CD14-positive monocyte (primary cell): ENCODE data around the gene CRAMP1. TPM values are rescaled to one million over a fixed set of nuclear protein-coding genes. Genes with fewer than 3 reads are reported as not detected.

Source experiments
- DNase-seq, 3 donors: peaks; one replicate each; pipeline ENCODE4 v3.0.0-alpha.2; 2011 to 2022
- H2AFZ ChIP-seq: 2 replicates; pipeline ENCODE4 v1.6.0; 2012; ENCODE audit warnings: mild to moderate bottlenecking, low read depth, low read length, inconsistent platforms; ENCODE audit not compliant: insufficient read depth, poor library complexity, severe bottlenecking
- H3K27ac ChIP-seq, 2 donors: 1 replicate in 1 of 2; 2 replicates in 1 of 2; pipeline ENCODE4 v1.5.1; 2012 to 2013; ENCODE audit warnings: low read length in 2 of 2, control low read depth in 1 of 2, inconsistent platforms in 1 of 2, low read depth in 1 of 2, mild to moderate bottlenecking in 1 of 2
- H3K27me3 ChIP-seq, 2 donors: one replicate each; pipeline versions ENCODE4 v1.6.0 to v1.6.1; 2011 to 2013; ENCODE audit warnings: low read length in 2 of 2; ENCODE audit not compliant: control insufficient read depth in 2 of 2, insufficient read depth in 2 of 2
- H3K36me3 ChIP-seq, 2 donors: replicated peaks in 1 of 2; 1 replicate in 1 of 2; 2 replicates in 1 of 2; pipeline versions ENCODE4 v1.5.1 to v1.6.1; 2012 to 2013; ENCODE audit warnings: low read length in 2 of 2, control low read depth in 1 of 2, inconsistent platforms in 1 of 2, mild to moderate bottlenecking in 1 of 2; ENCODE audit not compliant: insufficient read depth in 2 of 2, control insufficient read depth in 1 of 2
- H3K4me1 ChIP-seq, 2 donors: 1 replicate in 1 of 2; 2 replicates in 1 of 2; pipeline versions ENCODE4 v1.5.1 to v1.6.1; 2012 to 2013; ENCODE audit warnings: low read length in 2 of 2, control low read depth in 1 of 2, inconsistent platforms in 1 of 2, mild to moderate bottlenecking in 1 of 2, moderate library complexity in 1 of 2; ENCODE audit not compliant: insufficient read depth in 2 of 2, control insufficient read depth in 1 of 2
- H3K4me2 ChIP-seq: replicated peaks from 2 replicates; pipeline ENCODE3; 2012; ENCODE audit warnings: low read length, moderate library complexity, mild to moderate bottlenecking; ENCODE audit not compliant: poor library complexity, severe bottlenecking; ENCODE audit errors: extremely low read depth
- H3K4me3 ChIP-seq, 3 experiments: fragments of 200-600 bp in 1 of 3; sonication (generic) in 1 of 3; replicated peaks in 1 of 3; 1 replicate in 2 of 3; 2 replicates in 1 of 3; pipeline ENCODE4 v1.5.1; 2011 to 2013; ENCODE audit warnings: low read length in 3 of 3, mild to moderate bottlenecking in 3 of 3, control low read depth in 2 of 3, low read depth in 2 of 3, inconsistent platforms in 1 of 3, moderate library complexity in 1 of 3
- H3K79me2 ChIP-seq: 2 replicates; pipeline ENCODE4 v1.6.0; 2012; ENCODE audit warnings: mild to moderate bottlenecking, control low read depth, inconsistent platforms, low read length, moderate library complexity; ENCODE audit not compliant: insufficient read depth
- H3K9ac ChIP-seq: 2 replicates; pipeline ENCODE4 v1.6.0; 2017; ENCODE audit warnings: low read length, mild to moderate bottlenecking; ENCODE audit not compliant: insufficient read depth, poor library complexity, severe bottlenecking
- H3K9me3 ChIP-seq, 2 donors: replicated peaks in 1 of 2; 1 replicate in 1 of 2; 2 replicates in 1 of 2; pipeline versions ENCODE4 v1.5.1 to v1.6.1; 2012 to 2013; ENCODE audit warnings: low read length in 2 of 2, control low read depth in 1 of 2; ENCODE audit not compliant: control insufficient read depth in 1 of 2, insufficient read depth in 1 of 2
- H4K20me1 ChIP-seq: 2 replicates; pipeline ENCODE4 v1.6.0; 2012; ENCODE audit warnings: mild to moderate bottlenecking, low read length, control low read depth, moderate library complexity; ENCODE audit not compliant: insufficient read depth
- H3K27ac Mint-ChIP-seq, 7 donors: one replicate each; pipeline ENCODE4 v1.8.0; 2020; ENCODE audit warnings: mild to moderate bottlenecking in 7 of 7, mixed read lengths in 7 of 7, moderate library complexity in 6 of 7, inconsistent platforms in 2 of 7
- H3K27me3 Mint-ChIP-seq, 3 donors: one replicate each; pipeline ENCODE4 v1.8.0; 2021 to 2022; ENCODE audit warnings: low read depth in 3 of 3, mild to moderate bottlenecking in 3 of 3, mixed read lengths in 3 of 3, moderate library complexity in 3 of 3, inconsistent platforms in 1 of 3
- H3K36me3 Mint-ChIP-seq, 2 donors: one replicate each; pipeline ENCODE4 v1.8.0; 2020; ENCODE audit warnings: mixed read lengths in 2 of 2, inconsistent platforms in 1 of 2, mild to moderate bottlenecking in 1 of 2
- H3K4me1 Mint-ChIP-seq: one replicate; pipeline ENCODE4 v1.8.0; 2020; ENCODE audit warnings: mild to moderate bottlenecking, mixed read lengths
- H3K4me3 Mint-ChIP-seq, 2 donors: one replicate each; pipeline ENCODE4 v1.8.0; 2020; ENCODE audit warnings: mild to moderate bottlenecking in 2 of 2, mixed read lengths in 2 of 2, moderate library complexity in 1 of 2
- H3K9me3 Mint-ChIP-seq, 7 donors: one replicate each; pipeline ENCODE4 v1.8.0; 2020 to 2022; ENCODE audit warnings: mixed read lengths in 7 of 7, mild to moderate bottlenecking in 6 of 7, moderate library complexity in 6 of 7, inconsistent platforms in 2 of 7
- WGBS: methylation state at CpG from one replicate; pipeline ENCODE4 v1.1.5; 2013; ENCODE audit warnings: missing lambda C conversion rate; ENCODE audit not compliant: insufficient coverage; 5-methylcytosine and 5-hydroxymethylcytosine counted together
- intact Hi-C, 2 donors: fragments of 100-400 bp; cut with micrococcal nuclease; formaldehyde crosslinking; loops; one replicate each; pipeline versions ENCODE4 v1.15.0 to v1.15.1; 2023
- polyA plus RNA-seq, 3 donors: library from polyadenylated mRNA; depleted of rRNA in 1 of 3; unstranded in 2 of 3; stranded (reverse) in 1 of 3; fragments of 300-500 nt in 2 of 3; fragments of >200 nt in 1 of 3; fragmentation: Illumina TruSeq in 2 of 3; gene quantifications; 1 replicate in 2 of 3; 2 replicates in 1 of 3; pipeline ENCODE4 v1.2.3, GENCODE V29; 2012 to 2021
- TF ChIP-seq, protein P1 (sequence below): fragments of 200-600 bp; IDR thresholded peaks from one replicate; pipeline ENCODE4 v1.8.0; 2022; ENCODE audit warnings: antibody characterized with exemption, mild to moderate bottlenecking

CRAMP1 gene
- polyA plus RNA-seq, 3 donors: 0.46 to 12.3 (median 1.0) TPM

DNA sequence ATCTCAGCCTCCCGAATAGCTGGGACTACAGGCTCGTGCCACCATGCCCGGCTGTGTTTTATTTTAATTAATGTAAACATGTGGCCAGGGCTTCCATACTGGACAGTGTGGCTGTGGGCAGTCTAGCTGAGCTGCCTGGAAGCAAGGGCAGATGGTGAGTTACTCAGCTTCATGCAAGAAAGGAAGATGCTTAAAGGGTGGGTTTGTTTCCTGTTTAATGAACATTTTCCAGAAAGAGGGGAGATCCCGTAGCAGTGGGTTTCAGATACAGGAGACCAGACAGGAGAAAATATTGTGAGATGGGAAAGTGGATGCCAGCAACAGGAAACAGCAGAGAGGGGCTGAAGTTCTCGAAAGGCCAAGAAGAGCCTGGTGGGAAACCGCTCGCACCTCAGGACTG lies 101.2 kb downstream of the CRAMP1 start:
- Mint-ChIP-seq H3K27me3 (no peaks in the 10 kb centered on the region), H3K9me3 (peaks cover 0 to 2% (median 0%) of the 10 kb centered on the region in 7 donors), H3K4me1 (peaks cover 44% of the 10 kb centered on the region), H3K36me3 (peaks cover 13 to 62% of the 10 kb centered on the region in 2 donors), H3K4me3 (no peak overlapping the region), H3K27ac (peak overlapping the region in 3 of 7 donors; percentile 32 to 50 (median 38))
- no peak overlapping the region for H2AFZ ChIP-seq
- no peak overlapping the region for H3K4me2 ChIP-seq
- H3K79me2 ChIP-seq: peaks cover 99% of the 10 kb centered on the region
- WGBS: 66% methylated on average over 4 of the region's 7 CpGs
- peak overlapping the region in 1 of 3 experiments; percentile 16 for H3K4me3 ChIP-seq
- intact Hi-C loops: no loop called here
- peaks cover 0 to 36% of the 10 kb centered on the region in 2 donors for H3K36me3 ChIP-seq
- H3K27me3 ChIP-seq: no peaks in the 10 kb centered on the region
- peaks cover 77% of the 10 kb centered on the region for H4K20me1 ChIP-seq
- no peaks in the 10 kb centered on the region for H3K9me3 ChIP-seq
- peak overlapping the region in 1 of 2 donors; percentile 25 for H3K27ac ChIP-seq
- no peak for DNase-seq
- H3K9ac ChIP-seq: no peak overlapping the region
- peaks cover 13 to 18% of the 10 kb centered on the region in 2 donors for H3K4me1 ChIP-seq
- TF ChIP-seq, protein P1, sequence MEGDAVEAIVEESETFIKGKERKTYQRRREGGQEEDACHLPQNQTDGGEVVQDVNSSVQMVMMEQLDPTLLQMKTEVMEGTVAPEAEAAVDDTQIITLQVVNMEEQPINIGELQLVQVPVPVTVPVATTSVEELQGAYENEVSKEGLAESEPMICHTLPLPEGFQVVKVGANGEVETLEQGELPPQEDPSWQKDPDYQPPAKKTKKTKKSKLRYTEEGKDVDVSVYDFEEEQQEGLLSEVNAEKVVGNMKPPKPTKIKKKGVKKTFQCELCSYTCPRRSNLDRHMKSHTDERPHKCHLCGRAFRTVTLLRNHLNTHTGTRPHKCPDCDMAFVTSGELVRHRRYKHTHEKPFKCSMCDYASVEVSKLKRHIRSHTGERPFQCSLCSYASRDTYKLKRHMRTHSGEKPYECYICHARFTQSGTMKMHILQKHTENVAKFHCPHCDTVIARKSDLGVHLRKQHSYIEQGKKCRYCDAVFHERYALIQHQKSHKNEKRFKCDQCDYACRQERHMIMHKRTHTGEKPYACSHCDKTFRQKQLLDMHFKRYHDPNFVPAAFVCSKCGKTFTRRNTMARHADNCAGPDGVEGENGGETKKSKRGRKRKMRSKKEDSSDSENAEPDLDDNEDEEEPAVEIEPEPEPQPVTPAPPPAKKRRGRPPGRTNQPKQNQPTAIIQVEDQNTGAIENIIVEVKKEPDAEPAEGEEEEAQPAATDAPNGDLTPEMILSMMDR: no peak

- peaks cover 16 to 21% of the 10 kb centered on the region in 2 donors for H3K4me1 ChIP-seq
- peaks cover 0 to 30% of the 10 kb centered on the region in 2 donors for H3K36me3 ChIP-seq
- no peaks in the 10 kb centered on the region for H3K9me3 ChIP-seq
- H3K27ac Mint-ChIP-seq: no peak overlapping the region
- H3K27ac ChIP-seq: no peak overlapping the region
- H3K27me3 Mint-ChIP-seq: no peaks in the 10 kb centered on the region
- H3K4me1 Mint-ChIP-seq: peaks cover 44% of the 10 kb centered on the region
- peaks cover 71% of the 10 kb centered on the region for H4K20me1 ChIP-seq
- WGBS: 60% methylated on average over 14 of the region's 14 CpGs
- H3K27me3 ChIP-seq: no peaks in the 10 kb centered on the region
- no peak overlapping the region for H2AFZ ChIP-seq
- peaks cover 11 to 62% of the 10 kb centered on the region in 2 donors for H3K36me3 Mint-ChIP-seq
- TF ChIP-seq, protein P1: no peak
- no peak overlapping the region for H3K4me2 ChIP-seq
- H3K4me3 ChIP-seq: no peak overlapping the region
- intact Hi-C loops: no loop called here
- H3K4me3 Mint-ChIP-seq: peak overlapping the region in 1 of 2 donors; percentile 3
- H3K79me2 ChIP-seq: peaks cover 99% of the 10 kb centered on the region
- DNase-seq: no peak
- H3K9ac ChIP-seq: no peak overlapping the region
- peaks cover 0 to 2% (median 0%) of the 10 kb centered on the region in 7 donors for H3K9me3 Mint-ChIP-seq
Observed at GRCh38 chr16:1713933-1714332, 101.8 kb downstream of the CRAMP1 start.
